Endodermal cell (in vitro differentiated cells): ENCODE data around the gene NNT. TPM values are rescaled to one million over a fixed set of nuclear protein-coding genes. Genes with fewer than 3 reads are reported as not detected.

Source experiments
- DNase-seq: peaks from one replicate; pipeline ENCODE4 v3.0.0-alpha.2; 2017
- H3K27ac ChIP-seq: 2 replicates; pipeline ENCODE4 v1.5.1; 2013; ENCODE audit warnings: mild to moderate bottlenecking, low read depth, low read length, moderate library complexity
- H3K27me3 ChIP-seq: 2 replicates; pipeline ENCODE4 v1.6.1; 2013; ENCODE audit warnings: mild to moderate bottlenecking, low read length, moderate library complexity; ENCODE audit not compliant: insufficient read depth, control insufficient read depth, poor library complexity, severe bottlenecking
- H3K36me3 ChIP-seq: 2 replicates; pipeline ENCODE4 v1.7.0; 2013; ENCODE audit warnings: mild to moderate bottlenecking, low read length, moderate library complexity; ENCODE audit not compliant: control insufficient read depth, insufficient read depth
- H3K4me1 ChIP-seq: one replicate; pipeline ENCODE4 v1.7.0; 2013; ENCODE audit warnings: low read length; ENCODE audit not compliant: control insufficient read depth, insufficient read depth
- H3K4me3 ChIP-seq: 2 replicates; pipeline ENCODE4 v1.5.1; 2013; ENCODE audit warnings: mild to moderate bottlenecking, low read length, moderate library complexity
- H3K9ac ChIP-seq: 2 replicates; pipeline ENCODE4 v1.6.1; 2013; ENCODE audit warnings: mild to moderate bottlenecking, low read length, moderate library complexity; ENCODE audit not compliant: poor library complexity, severe bottlenecking; ENCODE audit errors: extremely low read depth
- H3K9me3 ChIP-seq: 2 replicates; pipeline ENCODE4 v1.6.1; 2013; ENCODE audit warnings: mild to moderate bottlenecking, low read length, moderate library complexity; ENCODE audit not compliant: control insufficient read depth
- H3K27ac Mint-ChIP-seq: 2 replicates; pipeline ENCODE4 v1.8.0; 2020; ENCODE audit warnings: mixed read lengths
- H3K27me3 Mint-ChIP-seq: 2 replicates; pipeline ENCODE4 v1.8.0; 2021; ENCODE audit warnings: mild to moderate bottlenecking, mixed read lengths; ENCODE audit not compliant: insufficient read depth
- H3K36me3 Mint-ChIP-seq: 2 replicates; pipeline ENCODE4 v1.8.0; 2020; ENCODE audit warnings: low read depth, mixed read lengths
- H3K4me1 Mint-ChIP-seq: 2 replicates; pipeline ENCODE4 v1.8.0; 2020; ENCODE audit warnings: mixed read lengths
- H3K4me3 Mint-ChIP-seq: 2 replicates; pipeline ENCODE4 v1.8.0; 2020; ENCODE audit warnings: mild to moderate bottlenecking, moderate library complexity, mixed read lengths
- H3K9me3 Mint-ChIP-seq: 2 replicates; pipeline ENCODE4 v1.8.0; 2020; ENCODE audit warnings: mild to moderate bottlenecking, mixed read lengths
- CTCF ChIP-seq: fragments of 200-600 bp; sonication (generic); conservative IDR thresholded peaks from 2 replicates; pipeline ENCODE4 v1.5.0; 2021; ENCODE audit warnings: antibody characterized with exemption, mild to moderate bottlenecking
- WGBS, 2 experiments: methylation state at CpG; one replicate each; pipeline versions ENCODE4 v1.1.5 to v1.1.7; 2013; ENCODE audit warnings: missing lambda C conversion rate in 2 of 2, mixed read lengths in 1 of 2; ENCODE audit not compliant: insufficient coverage in 1 of 2, insufficient read length in 1 of 2; 5-methylcytosine and 5-hydroxymethylcytosine counted together
- total RNA-seq, 2 donors: library from RNA; stranded (reverse); fragmentation: NEBNext Ultra II Directional in 1 of 2; extraction: Animal tissue kit (Norgen Biotek cat#: 25700) in 1 of 2; gene quantifications; 2 replicates in 1 of 2; 3 replicates in 1 of 2; pipeline ENCODE4 v1.2.1, GENCODE V29; 2021

Gene NNT
- total RNA-seq, 2 donors from 2014 or later, result 27.5 to 27.9 TPM

DNA sequence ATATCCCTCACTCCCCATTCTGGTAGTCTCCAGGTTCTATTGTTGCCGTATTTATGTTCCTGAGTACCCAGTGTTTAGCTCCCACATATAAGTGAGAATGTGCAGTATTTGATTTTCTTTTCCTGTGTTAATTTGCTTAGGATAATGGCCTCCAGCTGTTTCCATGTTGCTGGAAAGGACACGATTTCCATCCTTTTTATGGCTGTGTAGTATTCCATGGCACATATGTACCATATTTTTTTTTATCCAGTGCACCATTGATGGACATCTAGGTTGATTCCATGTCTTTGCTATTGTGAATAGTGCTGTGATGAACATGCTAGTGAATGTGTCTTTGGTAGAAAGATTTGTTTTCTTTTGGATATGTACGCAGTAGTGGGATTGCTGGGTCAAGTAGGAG is 98.2 kb downstream of the NNT start:
- Histone ChIP-seq H3K4me1 (no peaks in the 10 kb centered on the region), H3K27ac (no peak overlapping the region), H3K27me3 (no peaks in the 10 kb centered on the region), H3K36me3 (peaks cover 28% of the 10 kb centered on the region), H3K4me3 (no peak overlapping the region), H3K9me3 (peaks cover 6% of the 10 kb centered on the region), H3K9ac (no peak overlapping the region)
- H3K4me1 Mint-ChIP-seq, result peaks cover 5% of the 10 kb centered on the region
- no peak for TF ChIP-seq CTCF
- H3K27ac Mint-ChIP-seq, result no peak overlapping the region
- 93 to 100% methylated on average over 1 to 3 of the region's 3 CpGs for WGBS, 2 experiments
- DNase-seq, result no peak
- H3K27me3 Mint-ChIP-seq, result no peaks in the 10 kb centered on the region
- peaks cover 32% of the 10 kb centered on the region for H3K36me3 Mint-ChIP-seq
- no peak overlapping the region for H3K4me3 Mint-ChIP-seq
- peaks cover 14% of the 10 kb centered on the region for H3K9me3 Mint-ChIP-seq

DNA sequence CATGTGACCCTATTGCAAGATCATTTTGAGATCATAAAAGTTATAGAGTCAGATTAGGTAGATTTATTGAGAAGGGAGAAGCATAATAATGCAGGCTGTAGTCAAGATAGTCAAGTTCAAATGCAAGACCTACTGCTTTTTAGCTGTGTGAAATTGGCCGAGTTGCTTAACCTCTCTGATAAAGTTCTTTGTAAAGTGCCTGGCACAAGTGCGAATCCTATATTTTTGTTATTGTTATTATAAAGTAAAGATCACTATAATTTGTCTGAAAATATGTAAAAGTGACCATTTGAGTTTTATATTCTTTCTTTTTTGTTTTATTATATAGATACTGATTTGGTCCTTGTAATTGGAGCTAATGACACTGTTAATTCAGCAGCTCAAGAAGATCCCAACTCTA is 99.3 kb downstream of the NNT start:
- Histone ChIP-seq H3K27me3 (no peaks in the 10 kb centered on the region), H3K27ac (no peak overlapping the region), H3K9ac (no peak overlapping the region), H3K36me3 (peaks cover 28% of the 10 kb centered on the region), H3K4me1 (no peaks in the 10 kb centered on the region), H3K9me3 (no peaks in the 10 kb centered on the region), H3K4me3 (no peak overlapping the region)
- peaks cover 28% of the 10 kb centered on the region for H3K36me3 Mint-ChIP-seq
- no peak overlapping the region for H3K4me3 Mint-ChIP-seq
- peaks cover 3% of the 10 kb centered on the region for H3K9me3 Mint-ChIP-seq
- no peaks in the 10 kb centered on the region for H3K27me3 Mint-ChIP-seq
- peaks cover 5% of the 10 kb centered on the region for H3K4me1 Mint-ChIP-seq
- TF ChIP-seq CTCF, result no peak
- DNase-seq, result no peak
- no peak overlapping the region for H3K27ac Mint-ChIP-seq
- 98% methylated on average over 2 of the region's 2 CpGs; no CpG with 5 or more reads in 1 of the 2 experiments for WGBS, 2 experiments

DNA sequence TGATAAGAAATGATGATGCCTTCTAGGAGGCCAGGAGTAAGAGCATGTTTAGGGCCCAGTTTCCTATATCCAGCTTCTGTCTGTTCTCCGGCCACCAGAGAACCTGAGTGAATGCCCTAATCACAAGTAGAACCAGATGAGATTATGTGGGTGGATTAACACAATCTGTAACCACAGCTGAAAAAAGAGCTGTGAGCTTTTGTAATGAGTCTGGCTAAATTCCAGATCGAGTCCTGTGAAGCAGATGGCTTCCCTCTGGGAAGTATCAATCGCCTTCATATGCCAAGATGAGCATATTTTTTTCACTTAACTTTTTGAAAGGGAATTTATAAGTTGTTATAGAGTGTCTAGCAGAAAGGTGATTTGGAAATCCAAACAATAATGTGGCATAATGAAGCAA is 99.8 kb downstream of the NNT start:
- Histone ChIP-seq H3K27me3 (no peaks in the 10 kb centered on the region), H3K4me1 (no peaks in the 10 kb centered on the region), H3K4me3 (no peak overlapping the region), H3K9me3 (no peaks in the 10 kb centered on the region), H3K27ac (no peak overlapping the region), H3K9ac (no peak overlapping the region), H3K36me3 (peaks cover 28% of the 10 kb centered on the region)
- no peak for TF ChIP-seq CTCF
- Mint-ChIP-seq H3K36me3 (peaks cover 24% of the 10 kb centered on the region), H3K4me1 (peaks cover 5% of the 10 kb centered on the region), H3K9me3 (no peaks in the 10 kb centered on the region), H3K4me3 (no peak overlapping the region), H3K27me3 (no peaks in the 10 kb centered on the region), H3K27ac (no peak overlapping the region)
- 83 to 95% methylated on average over 2 to 3 of the region's 3 CpGs for WGBS, 2 experiments
- DNase-seq, result no peak
